HG02970 (cell line): ENCODE results near the gene PAQR5.
"Not testable (repeated sequence)": the region's sequence is repeated elsewhere in the genome, so short reads cannot be mapped to it uniquely, and the experiment has no call there.

Source experiments
- ATAC-seq: cut with Tn5 transposase; IDR thresholded peaks from one replicate; pipeline ENCODE4 v1.9.1; 2021; ENCODE audit warnings: mild to moderate bottlenecking, moderate library complexity, moderate number of reproducible peaks; ENCODE audit not compliant: unreplicated experiment, low FRiP score

The PAQR5 gene, protein sequence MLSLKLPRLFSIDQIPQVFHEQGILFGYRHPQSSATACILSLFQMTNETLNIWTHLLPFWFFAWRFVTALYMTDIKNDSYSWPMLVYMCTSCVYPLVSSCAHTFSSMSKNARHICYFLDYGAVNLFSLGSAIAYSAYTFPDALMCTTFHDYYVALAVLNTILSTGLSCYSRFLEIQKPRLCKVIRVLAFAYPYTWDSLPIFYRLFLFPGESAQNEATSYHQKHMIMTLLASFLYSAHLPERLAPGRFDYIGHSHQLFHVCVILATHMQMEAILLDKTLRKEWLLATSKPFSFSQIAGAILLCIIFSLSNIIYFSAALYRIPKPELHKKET

GRCh38 chr15:69298697-69299441 is at the start of gene PAQR5:
TSS of gene PAQR5 (plus strand) at chr15:69298912. CDS start at chr15:69360081, 61,169 bp downstream.
- no peak for ATAC-seq

GRCh38 chr15:69253156-69253555 is 45.6 kb upstream of the PAQR5 start:
- ATAC-seq = no peak

GRCh38 chr15:69265347-69265955 is 33.3 kb upstream of the PAQR5 start:
- ATAC-seq = no peak

- ATAC-seq = no peak
Observed at GRCh38 chr15:69271217-69271616, 27.5 kb upstream of the PAQR5 start.

DNA sequence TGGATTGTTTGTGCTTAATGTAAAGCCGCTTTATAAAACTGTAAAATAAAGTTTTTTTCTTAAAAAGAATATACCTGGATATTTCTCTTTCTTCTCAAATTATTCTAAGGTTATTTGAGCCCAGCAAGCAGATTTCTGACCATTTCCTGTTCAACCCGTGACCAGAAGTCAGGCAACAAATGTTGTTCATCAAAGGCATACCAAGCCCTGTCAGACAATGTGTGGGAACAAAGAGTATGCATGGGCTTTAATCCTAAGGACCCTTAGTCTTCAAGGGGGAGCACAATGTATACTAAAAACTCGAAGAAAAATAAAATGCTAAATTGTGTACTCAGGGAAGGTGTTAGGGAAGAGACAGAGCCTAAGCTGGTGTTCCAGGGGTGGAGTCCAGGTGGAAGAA is 26.6 kb upstream of the PAQR5 start:
- ATAC-seq = no peak

- no peak for ATAC-seq
Observed at GRCh38 chr15:69272891-69273290, 25.8 kb upstream of the PAQR5 start.

DNA sequence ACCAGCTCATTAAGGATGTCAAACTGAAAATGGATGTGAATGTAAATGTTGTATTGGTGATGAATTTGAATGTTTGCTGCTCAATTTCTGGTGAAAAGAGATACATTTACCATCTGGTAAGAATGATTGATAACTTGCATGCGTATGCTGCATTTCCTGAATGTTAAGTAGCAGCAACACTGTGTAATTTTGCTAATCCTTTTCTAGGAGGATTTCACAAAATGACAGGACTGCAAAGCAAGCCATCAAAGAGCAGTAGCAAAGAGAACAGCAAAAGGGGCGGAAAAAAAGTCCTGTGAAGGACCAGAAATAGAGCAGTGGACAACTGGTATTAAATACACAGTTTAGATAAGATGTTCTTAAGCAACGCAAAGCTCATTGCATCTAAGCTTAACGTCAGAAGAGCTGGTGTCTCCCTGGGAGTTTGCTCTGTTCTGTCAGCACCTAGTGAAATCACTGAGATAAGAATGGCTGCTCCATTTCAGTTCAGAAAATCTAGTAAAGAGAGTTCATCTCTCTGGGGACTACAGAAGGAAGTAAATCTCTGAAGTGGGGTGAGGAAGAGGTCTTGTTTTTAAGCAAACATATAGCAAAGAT is 23.5 kb upstream of the PAQR5 start:
- ATAC-seq = no peak

GRCh38 chr15:69275933-69276560 is 22.7 kb upstream of the PAQR5 start:
- ATAC-seq = no peak

DNA sequence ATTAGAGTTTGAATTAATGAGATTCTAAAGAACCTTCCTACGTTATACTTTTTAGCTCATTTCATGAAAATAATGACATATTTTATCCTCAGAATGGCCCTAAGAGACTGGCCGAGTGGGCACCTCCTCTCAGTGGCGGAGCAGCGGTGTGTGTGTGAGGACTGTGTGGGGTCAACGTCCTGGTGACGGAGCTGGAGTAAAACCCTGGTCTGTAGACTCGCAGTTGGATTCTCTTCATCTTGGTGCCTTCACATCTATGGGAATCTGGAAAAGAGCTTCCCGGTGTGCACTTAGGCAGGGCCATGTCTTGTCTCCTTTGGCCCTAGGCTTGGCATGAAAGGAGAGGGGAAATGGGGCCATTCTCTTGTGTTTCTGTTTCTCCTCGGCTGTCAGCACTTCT is 21.4 kb upstream of the PAQR5 start:
- no peak for ATAC-seq

DNA sequence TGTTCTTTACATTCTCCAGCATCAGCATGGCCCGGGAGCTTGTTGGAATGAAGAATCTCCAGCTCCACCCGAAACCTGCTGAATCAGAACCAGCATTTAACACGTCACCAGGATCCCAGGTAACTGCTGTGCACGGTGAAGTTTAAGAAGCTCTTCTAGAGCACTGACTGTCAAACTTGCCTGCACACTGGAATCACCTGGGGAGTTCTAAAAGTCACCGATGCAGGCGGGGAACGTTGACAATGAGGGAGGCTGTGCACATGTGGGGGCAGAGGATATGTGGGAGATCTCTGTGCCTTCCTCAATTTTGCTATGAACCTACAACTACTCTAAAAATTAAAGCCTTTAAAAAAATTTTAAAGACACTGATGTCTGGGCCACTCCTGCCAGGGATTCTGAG is 19.1 kb upstream of the PAQR5 start:
- no peak for ATAC-seq

DNA sequence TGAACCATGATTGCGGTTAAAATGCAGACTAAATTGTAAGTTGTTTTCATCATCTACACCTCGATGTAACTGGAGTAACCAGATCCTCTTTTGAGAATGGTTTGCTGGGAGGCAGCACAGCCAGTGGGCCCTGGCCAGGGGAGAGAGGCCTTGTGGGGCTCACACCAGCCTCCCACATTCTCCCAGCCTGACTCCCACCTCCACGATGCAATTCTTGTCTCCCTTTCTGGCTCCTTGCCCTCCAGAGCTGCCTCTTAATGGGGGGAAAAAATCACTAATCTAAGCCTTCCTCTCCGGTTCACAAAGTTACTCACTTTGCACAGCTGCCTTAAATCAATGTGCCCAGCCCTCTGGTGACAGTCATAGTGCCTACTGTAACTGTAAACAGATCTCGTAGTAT is 17.9 kb upstream of the PAQR5 start:
- no peak for ATAC-seq

DNA sequence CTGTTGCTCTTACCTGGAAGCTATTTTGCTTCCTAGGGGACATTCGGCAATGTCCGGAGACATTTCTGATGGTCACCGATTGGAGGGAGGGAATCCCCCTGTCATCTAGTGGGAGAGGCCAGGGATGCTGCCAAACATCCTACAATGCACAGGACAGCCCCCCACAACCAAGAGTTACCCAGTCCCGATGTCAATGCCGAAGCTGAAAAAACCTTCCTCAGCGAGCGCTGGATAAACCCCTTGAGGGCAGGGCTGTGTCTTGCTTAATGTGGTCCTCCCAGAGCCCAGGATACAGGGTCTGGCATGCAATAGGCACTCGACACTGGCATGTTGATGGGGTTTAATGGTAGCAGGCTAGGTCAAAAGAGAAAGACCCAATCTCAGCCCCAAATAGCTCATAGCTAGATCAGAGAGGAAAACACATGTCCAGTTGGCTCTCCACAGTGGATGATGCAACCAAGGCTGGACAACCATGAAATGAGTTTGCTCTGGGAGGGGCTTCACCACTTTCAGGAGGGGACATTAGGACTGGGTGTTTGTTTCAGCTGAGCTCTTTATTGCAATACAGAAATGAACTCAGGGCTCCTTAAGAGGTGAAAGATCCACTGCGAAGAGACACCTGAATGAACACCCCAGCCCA is 16.5 kb upstream of the PAQR5 start:
- no peak for ATAC-seq

GRCh38 chr15:69285834-69286233 is 12.9 kb upstream of the PAQR5 start:
- no peak for ATAC-seq

GRCh38 chr15:69288011-69288410 is 10.7 kb upstream of the PAQR5 start:
- ATAC-seq = no peak

DNA sequence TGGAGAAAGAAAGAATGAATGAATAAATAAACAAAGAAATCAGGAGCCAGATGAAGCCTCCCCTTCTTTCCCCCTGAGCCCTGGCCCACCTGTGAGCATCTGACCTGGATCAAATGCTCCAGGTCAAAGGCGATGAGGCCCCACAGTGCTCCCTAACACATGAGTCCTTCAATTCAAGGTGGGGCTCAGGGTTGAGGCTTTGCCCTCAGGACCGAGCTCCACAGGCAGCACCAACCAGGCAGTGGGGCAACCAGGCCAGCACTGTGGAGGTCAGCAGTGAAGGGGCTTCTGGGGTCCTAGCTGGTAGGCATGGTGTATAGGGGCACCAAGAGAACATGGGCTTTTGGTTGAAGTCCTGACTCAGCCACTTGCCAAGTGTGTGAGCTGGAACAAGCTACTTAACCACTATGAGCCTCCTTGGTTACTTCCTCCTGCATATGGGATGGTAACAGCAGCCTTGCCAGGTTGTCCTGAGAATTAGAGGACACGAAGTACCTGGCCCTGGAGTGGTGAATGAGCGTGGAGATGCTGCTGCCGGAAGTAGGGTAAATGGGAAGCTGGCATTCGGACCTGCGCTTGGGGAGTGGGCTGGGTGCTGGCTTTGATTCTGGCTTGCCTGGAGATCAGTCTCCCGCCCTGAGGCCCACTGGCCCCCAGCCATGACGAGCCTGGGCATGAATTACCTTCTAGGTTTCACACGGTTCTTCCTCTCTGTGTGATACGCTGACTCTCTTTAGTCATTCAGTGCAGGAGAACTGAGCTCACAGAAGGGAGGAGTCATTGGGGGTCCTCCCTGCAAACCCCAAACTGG is 10.0 kb upstream of the PAQR5 start:
- ATAC-seq = no peak

DNA sequence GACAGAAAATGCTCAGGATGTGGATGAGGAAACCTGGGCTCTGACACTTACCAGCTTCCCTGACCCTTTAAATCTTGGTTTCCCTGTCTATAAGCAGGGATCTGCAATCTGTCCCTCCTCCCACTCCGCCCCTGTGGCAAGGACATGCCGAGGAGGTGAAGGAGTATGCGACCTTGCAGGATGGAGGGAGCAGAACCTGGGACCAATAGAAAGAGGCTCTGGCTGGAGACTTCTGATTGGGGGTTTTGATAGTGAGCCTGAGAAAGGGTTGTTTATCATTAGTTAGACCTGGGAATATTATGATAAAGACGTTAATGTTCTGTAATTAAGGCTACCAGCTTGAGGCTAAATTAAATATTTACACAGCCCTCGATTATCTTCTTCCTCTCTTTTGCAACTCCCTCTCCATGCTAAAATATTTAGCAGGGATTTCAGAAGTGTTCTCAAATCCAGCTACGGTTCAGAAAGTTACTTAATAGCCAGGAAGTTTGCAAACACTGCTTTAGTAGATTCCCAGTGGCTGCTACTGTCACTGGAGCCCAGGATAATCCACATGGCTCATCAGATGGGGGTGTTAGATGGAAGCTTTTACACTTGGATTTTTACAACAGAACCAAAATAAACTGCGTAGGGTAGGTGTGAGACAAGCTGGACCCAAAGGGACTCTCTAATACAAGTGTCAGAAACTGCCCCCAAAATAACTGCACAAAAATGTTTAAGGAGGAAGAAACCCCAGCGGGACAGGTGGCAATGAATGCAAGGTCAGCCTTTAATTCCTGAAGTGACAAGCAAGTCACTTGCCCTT is 9.2 kb upstream of the PAQR5 start:
- no peak for ATAC-seq

DNA sequence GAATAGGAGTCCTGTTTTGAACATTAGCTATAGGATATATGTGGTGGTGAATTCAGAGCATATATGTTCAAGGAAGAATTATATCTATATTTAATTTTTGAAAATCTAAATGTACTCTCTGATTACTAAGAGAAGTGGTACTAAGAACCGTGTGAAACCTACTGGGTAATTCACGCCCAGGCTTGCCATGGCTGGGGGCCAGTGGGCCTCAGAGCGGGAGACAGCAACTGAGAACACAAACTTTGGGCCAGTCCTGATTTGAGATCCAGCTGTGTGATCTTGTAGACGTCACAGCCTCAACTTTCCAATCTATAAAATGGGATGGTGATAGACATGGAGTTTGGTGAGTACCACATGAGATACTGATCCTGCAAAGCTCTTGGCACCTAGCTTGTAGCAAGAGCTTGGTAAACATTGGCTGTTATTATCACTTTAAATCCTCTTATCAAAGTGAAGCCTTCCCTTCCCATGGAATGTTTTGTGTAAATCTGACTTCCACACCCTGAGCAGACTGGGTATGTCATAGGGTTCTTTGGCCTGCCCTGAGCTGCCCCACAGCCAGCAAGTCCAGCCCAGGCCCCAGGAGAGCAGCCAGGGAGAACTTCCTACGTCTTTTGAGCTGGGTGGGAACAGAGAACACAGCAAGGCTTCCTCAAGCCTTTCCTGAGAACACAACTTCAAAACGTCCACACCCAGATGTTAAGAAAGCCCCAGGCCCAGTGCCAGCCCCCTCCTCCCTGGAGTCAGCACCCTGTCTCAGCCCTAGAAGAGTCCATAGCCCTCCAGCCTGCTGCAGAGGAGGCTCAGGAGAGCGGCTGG is 8.2 kb upstream of the PAQR5 start:
- no peak for ATAC-seq

- not testable (repeated sequence) for ATAC-seq
Observed at GRCh38 chr15:69291651-69292050, 7.1 kb upstream of the PAQR5 start.
